HepG2 (cell line): ENCODE data around the gene CERS4. TPM values are rescaled to one million over a fixed set of nuclear protein-coding genes. Genes with fewer than 3 reads are reported as not detected.

Experiments
- ATAC-seq: fragments of 200-7000 bp; cut with Tn5 transposase; 3 replicates; pipeline ENCODE4 v1.9.1; 2020; ENCODE audit warnings: mild to moderate bottlenecking, moderate library complexity
- BruUV-seq: library from RNA; stranded (reverse); fragments of 400-500 nt; replicated peaks from 2 replicates; lab custom pipeline; 2021; lab: Mats Ljungman, UMichigan
- CTCF ChIA-PET: fragments of 300-600 bp; formaldehyde crosslinking; extraction: SDS; loops from one replicate; lab custom pipeline; 2021; ENCODE audit warnings: low total read pairs, inconsistent platforms, low intra/inter-chr PET ratio; lab: Yijun Ruan, JAX
- POLR2A ChIA-PET: fragments of 350-600 bp; sonication (Branson Sonifier 250); formaldehyde crosslinking; loops from one replicate; lab custom pipeline; 2020; ENCODE audit warnings: antibody characterized with exemption, inconsistent platforms; lab: Yijun Ruan, JAX
- DNase-seq: peaks from one replicate; pipeline ENCODE4 v3.0.0-alpha.2; 2015; ENCODE audit warnings: low spot score
- FAIRE-seq: peaks from 3 replicates; lab custom pipeline; 2011; peaks lifted over from hg19 to GRCh38; lab: Jason Lieb, UNC
- H2AFZ ChIP-seq: one replicate; pipeline ENCODE4 v1.6.1; 2011; ENCODE audit warnings: low read length, inconsistent platforms
- H3K27ac ChIP-seq: fragments of 300-600 bp; 3 replicates; pipeline ENCODE4 v1.8.0; 2011; ENCODE audit warnings: mixed run types, mild to moderate bottlenecking, mixed read lengths, low read length, inconsistent platforms; ENCODE audit not compliant: insufficient read depth; ENCODE audit errors: extremely low read length
- H3K27me3 ChIP-seq, 2 experiments: fragments of 200-600 bp in 1 of 2; 2 replicates in 1 of 2; 3 replicates in 1 of 2; pipeline versions ENCODE4 v1.6.0 to v1.8.0; 2011; ENCODE audit warnings: low read length in 2 of 2, mild to moderate bottlenecking in 2 of 2, moderate library complexity in 2 of 2, inconsistent platforms in 1 of 2; ENCODE audit not compliant: insufficient read depth in 2 of 2, control insufficient read depth in 1 of 2
- H3K36me3 ChIP-seq, 2 experiments: fragments of 200-600 bp in 1 of 2; replicated peaks in 1 of 2; 2 replicates in 1 of 2; 3 replicates in 1 of 2; pipeline versions ENCODE4 v1.5.1 to v1.8.0; 2011; ENCODE audit warnings: low read length in 2 of 2, inconsistent platforms in 1 of 2; ENCODE audit not compliant: insufficient read depth in 2 of 2, control insufficient read depth in 1 of 2
- H3K4me1 ChIP-seq: 2 replicates; pipeline ENCODE4 v1.5.1; 2012; ENCODE audit warnings: low read length, inconsistent platforms; ENCODE audit not compliant: insufficient read depth
- H3K4me2 ChIP-seq: 2 replicates; pipeline ENCODE4 v1.6.0; 2011; ENCODE audit warnings: low read depth, low read length, inconsistent platforms
- H3K4me3 ChIP-seq, 3 experiments: fragments of 200-600 bp in 1 of 3; sonication (generic), shearing (Covaris generic) in 1 of 3; replicated peaks in 1 of 3; 2 replicates each; pipeline ENCODE4 v1.5.1; 2011 to 2016; ENCODE audit warnings: low read length in 3 of 3, inconsistent platforms in 2 of 3, low read depth in 2 of 3, mild to moderate bottlenecking in 2 of 3, control low read depth in 1 of 3, mixed read lengths in 1 of 3; ENCODE audit not compliant: insufficient read depth in 1 of 3
- H3K79me2 ChIP-seq: one replicate; pipeline ENCODE4 v1.6.1; 2011; ENCODE audit warnings: low read length, inconsistent platforms; ENCODE audit not compliant: insufficient read depth
- H3K9ac ChIP-seq: 2 replicates; pipeline ENCODE4 v1.6.0; 2011; ENCODE audit warnings: mild to moderate bottlenecking, low read depth, low read length, inconsistent platforms; ENCODE audit not compliant: insufficient read depth
- H3K9me3 ChIP-seq: 2 replicates; pipeline ENCODE4 v1.5.1; 2012; ENCODE audit warnings: mild to moderate bottlenecking, low read length
- H4K20me1 ChIP-seq: 2 replicates; pipeline ENCODE4 v1.6.0; 2011; ENCODE audit warnings: inconsistent platforms, mild to moderate bottlenecking, low read length, moderate library complexity; ENCODE audit not compliant: insufficient read depth
- CREB1 ChIP-seq, 2 experiments: fragments of 450-650 bp in 1 of 2; IDR thresholded peaks; 2 replicates each; pipeline ENCODE4 v1.6.1; 2016 to 2017; ENCODE audit warnings: control low read depth in 1 of 2, mild to moderate bottlenecking in 1 of 2, missing compliant biosample characterization in 1 of 2, missing genetic modification characterization in 1 of 2
- FIP1L1 ChIP-seq: fragments of 200-400 bp; formaldehyde crosslinking; IDR thresholded peaks from 2 replicates; pipeline ENCODE4 v1.6.1; 2018; ENCODE audit warnings: low read depth, mild to moderate bottlenecking, low read length, moderate library complexity, borderline replicate concordance; ENCODE audit not compliant: insufficient read depth
- MEIS2 ChIP-seq: sonication (generic); formaldehyde crosslinking; IDR thresholded peaks from 2 replicates; pipeline ENCODE4 v1.9.0; 2021; ENCODE audit warnings: mild to moderate bottlenecking, missing genetic modification reagents
- MIXL1 ChIP-seq: IDR thresholded peaks from 2 replicates; pipeline ENCODE4 v1.6.1; 2016
- NONO ChIP-seq, 2 experiments: fragments of 450-650 bp in 1 of 2; sonication (generic) in 1 of 2; formaldehyde crosslinking in 1 of 2; IDR thresholded peaks in 1 of 2; conservative IDR thresholded peaks in 1 of 2; 2 replicates each; pipeline versions ENCODE4 v1.6.1 to v1.8.0; 2017 to 2022; ENCODE audit warnings: mild to moderate bottlenecking in 1 of 2, missing genetic modification reagents in 1 of 2, moderate library complexity in 1 of 2
- SNAI1 ChIP-seq: sonication (generic); formaldehyde crosslinking; IDR thresholded peaks from 2 replicates; pipeline ENCODE4 v1.5.0; 2020; ENCODE audit warnings: mild to moderate bottlenecking, missing genetic modification reagents, borderline replicate concordance
- ZFP36 ChIP-seq: fragments of 150-350 bp; IDR thresholded peaks from 2 replicates; pipeline ENCODE4 v1.6.1; 2018; ENCODE audit warnings: borderline replicate concordance, low read length, low read depth; ENCODE audit not compliant: partially characterized antibody
- ZKSCAN5 ChIP-seq: sonication (generic); formaldehyde crosslinking; IDR thresholded peaks from 2 replicates; pipeline ENCODE4 v1.5.1; 2020; ENCODE audit warnings: mild to moderate bottlenecking, missing genetic modification reagents
- ZMAT3 ChIP-seq: sonication (generic); formaldehyde crosslinking; conservative IDR thresholded peaks from 2 replicates; pipeline ENCODE4 v1.7.0; 2021; ENCODE audit warnings: missing genetic modification reagents
- ZMYM3 ChIP-seq: sonication (generic); formaldehyde crosslinking; IDR thresholded peaks from 2 replicates; pipeline ENCODE4 v1.5.1; 2020; ENCODE audit warnings: mild to moderate bottlenecking, missing genetic modification reagents
- ZNF543 ChIP-seq: sonication (generic); formaldehyde crosslinking; IDR thresholded peaks from 2 replicates; pipeline ENCODE4 v1.4.0; 2020; ENCODE audit warnings: mild to moderate bottlenecking, missing genetic modification reagents
- ZNF547 ChIP-seq: sonication (generic); formaldehyde crosslinking; IDR thresholded peaks from 2 replicates; pipeline ENCODE4 v1.5.1; 2020; ENCODE audit warnings: mild to moderate bottlenecking, missing genetic modification reagents
- ZNF619 ChIP-seq: sonication (generic); formaldehyde crosslinking; IDR thresholded peaks from 2 replicates; pipeline ENCODE4 v1.4.0; 2020; ENCODE audit warnings: mild to moderate bottlenecking, missing genetic modification reagents
- ZNF768 ChIP-seq: sonication (generic); formaldehyde crosslinking; IDR thresholded peaks from 2 replicates; pipeline ENCODE4 v1.4.0; 2020; ENCODE audit warnings: missing genetic modification reagents
- WGBS: methylation state at CpG from one replicate; pipeline ENCODE4 v1.1.6; 2017; ENCODE audit warnings: low lambda C conversion rate; 5-methylcytosine and 5-hydroxymethylcytosine counted together
- in situ Hi-C: cut with HindIII; loops from 2 replicates; pipeline ENCODE4 v1.10.0; 2017; ENCODE audit warnings: low pct_unique_long_range_greater_than_20kb; ENCODE audit not compliant: extremely low pct_ligation_motif_present
- intact Hi-C: fragments of 100-400 bp; cut with micrococcal nuclease; formaldehyde crosslinking; loops from one replicate; pipeline ENCODE4 v1.10.0; 2022; ENCODE audit not compliant: unreplicated experiment
- polyA plus RNA-seq, 8 experiments: library from polyadenylated mRNA; depleted of rRNA in 3 of 8; stranded (reverse) in 7 of 8; unstranded in 1 of 8; fragments of >200 nt; fragmentation: Illumina TruSeq in 4 of 8; extraction: Trizol in 4 of 8; gene quantifications; 2 replicates each; pipeline versions ENCODE4 v1.2.1 to v1.2.3, GENCODE V29; 2011 to 2016; ENCODE audit warnings: low read depth in 4 of 8, missing spikeins in 1 of 8, mixed read lengths in 1 of 8; ENCODE audit not compliant: insufficient read depth in 1 of 8
- total RNA-seq, 5 experiments: library from RNA; depleted of rRNA; stranded (reverse); fragments of >200 nt; fragmentation: Illumina TruSeq; extraction: Trizol; gene quantifications; 2 replicates each; pipeline ENCODE4 v1.2.3, GENCODE V29; 2016; ENCODE audit warnings: low read depth in 1 of 5
- TF ChIP-seq, protein P1 (sequence below): sonication (generic); formaldehyde crosslinking; IDR thresholded peaks from 2 replicates; pipeline ENCODE4 v1.4.0; 2020; ENCODE audit warnings: mild to moderate bottlenecking, missing genetic modification reagents

CERS4 gene
- total and polyA plus RNA-seq, 2 of the 13 experiments (the other 11 are each of a cell fraction or from before 2014, with no cell fraction given): 74.7 to 83.5 TPM

GRCh38 chr19:8248348-8249328 lies 39.5 kb downstream of the CERS4 start (continued):
- TF ChIP-seq ZNF547 (CRISPR knock-in tag) (no peak), NONO (IDR thresholded peaks at IDR 0.05) (no peak), NONO (CRISPR knock-in tag; conservative IDR thresholded peaks at IDR 0.05) (0 out of 2 replicates have a peak, but pooled peaks have one; percentile 29), ZKSCAN5 (no peak), SNAI1 (CRISPR knock-in tag) (no peak), ZNF543 (no peak), MIXL1 (CRISPR knock-in tag) (no peak), ZMAT3 (no peak), MEIS2 (CRISPR knock-in tag) (no peak), CREB1 (IDR thresholded peaks at IDR 0.05) (no peak), CREB1 (CRISPR knock-in tag; IDR thresholded peaks at IDR 0.05) (no peak)
- TF ChIP-seq, all 625 proteins: peak for 5

GRCh38 chr19:8250596-8250995 lies 41.4 kb downstream of the CERS4 start:
- no peaks in the 10 kb centered on the region for H3K9me3 ChIP-seq
- H3K9ac ChIP-seq: no peak overlapping the region
- peaks cover 16 to 44% of the 10 kb centered on the region in 2 experiments; a peak in 4 of 5 replicates for H3K36me3 ChIP-seq
- 97% methylated on average over 5 of the region's 7 CpGs for WGBS
- intact Hi-C loops: no loop called here
- H3K27ac ChIP-seq: no peak overlapping the region
- DNase-seq: no peak
- ATAC-seq: no peak
- H3K4me3 ChIP-seq: no peak overlapping the region
- no peak for FAIRE-seq
- no peak overlapping the region for H3K4me2 ChIP-seq
- POLR2A ChIA-PET: interaction anchor here (1.5 kb wide), 1 partner anchor 306 kb away, joined by 3 read pairs; no protein-coding TSS in a partner anchor
- no peak overlapping the region for H2AFZ ChIP-seq
- peaks cover 32% of the 10 kb centered on the region for H3K4me1 ChIP-seq
- H3K27me3 ChIP-seq: no peaks in the 10 kb centered on the region; a peak in 1 of 5 replicates
- CTCF ChIA-PET: no interaction called here
- no TSS peak for BruUV-seq
- H4K20me1 ChIP-seq: no peaks in the 10 kb centered on the region; the same call in 1 of the 2 replicates
- H3K79me2 ChIP-seq: peaks cover 8% of the 10 kb centered on the region
- TF ChIP-seq, protein P1, sequence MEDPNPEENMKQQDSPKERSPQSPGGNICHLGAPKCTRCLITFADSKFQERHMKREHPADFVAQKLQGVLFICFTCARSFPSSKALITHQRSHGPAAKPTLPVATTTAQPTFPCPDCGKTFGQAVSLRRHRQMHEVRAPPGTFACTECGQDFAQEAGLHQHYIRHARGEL (CRISPR knock-in tag): no peak
- TF ChIP-seq ZNF768 (CRISPR knock-in tag): peak; percentile 98
- peak; percentile 26 for TF ChIP-seq ZFP36
- TF ChIP-seq ZMYM3 (CRISPR knock-in tag): peak; percentile 92
- TF ChIP-seq ZNF619 (CRISPR knock-in tag): no peak
- no peak for TF ChIP-seq FIP1L1
- in situ Hi-C loops: loop anchor here (5.0 to 25.0 kb wide), 2 partner anchors 93 to 238 kb away; partner anchors contain the start of gene ELAVL1
